Panc1 (cell line): ENCODE measurements around the gene GRIP1. TPM values are rescaled to one million over a fixed set of nuclear protein-coding genes. Genes with fewer than 3 reads are reported as not detected.

ENCODE experiments used
- ATAC-seq: fragments of 200-7000 bp; cut with Tn5 transposase; 2 replicates; pipeline ENCODE4 v1.9.1; 2020; ENCODE audit warnings: mild to moderate bottlenecking, moderate library complexity
- BruUV-seq: library from RNA; stranded (reverse); fragments of 400-500 nt; replicated peaks from 2 replicates; lab custom pipeline; 2021; lab: Mats Ljungman, UMichigan
- CTCF ChIA-PET: fragments of 300-600 bp; sonication (Branson Sonifier 250); formaldehyde crosslinking; loops from one replicate; lab custom pipeline; 2022; ENCODE audit warnings: antibody characterized with exemption; lab: Charles Lee
- POLR2A ChIA-PET: fragments of 300-600 bp; sonication (Branson Sonifier 250); formaldehyde crosslinking; loops from one replicate; lab custom pipeline; 2022; ENCODE audit warnings: antibody characterized with exemption; lab: Charles Lee
- DNase-seq: peaks from one replicate; pipeline ENCODE4 v3.0.0-alpha.2; 2010; ENCODE audit warnings: low read depth, low spot score
- H3K27ac ChIP-seq: 2 replicates; pipeline ENCODE4 v1.5.1; 2011; ENCODE audit warnings: mild to moderate bottlenecking, low read length, inconsistent platforms
- H3K27me3 ChIP-seq: fragments of 200-500 bp; sonication (Bioruptor generic); 2 replicates; pipeline ENCODE4 v1.6.0; 2014; ENCODE audit warnings: low read length, inconsistent platforms; ENCODE audit not compliant: control insufficient read depth, insufficient read depth
- H3K36me3 ChIP-seq: fragments of 200-500 bp; sonication (Bioruptor generic); 2 replicates; pipeline ENCODE4 v1.5.1; 2014; ENCODE audit warnings: inconsistent platforms, mild to moderate bottlenecking, low read length, moderate library complexity; ENCODE audit not compliant: control insufficient read depth, insufficient read depth
- H3K4me1 ChIP-seq: 2 replicates; pipeline ENCODE4 v1.5.1; 2011; ENCODE audit warnings: inconsistent platforms, mild to moderate bottlenecking, low read length, moderate library complexity; ENCODE audit not compliant: control insufficient read depth, insufficient read depth
- H3K4me3 ChIP-seq, 2 experiments: 2 replicates each; pipeline ENCODE4 v1.5.1; 2011 to 2012; ENCODE audit warnings: low read depth in 2 of 2, low read length in 2 of 2, mild to moderate bottlenecking in 2 of 2, inconsistent platforms in 1 of 2, moderate library complexity in 1 of 2
- H3K9me3 ChIP-seq: fragments of 200-500 bp; sonication (Bioruptor generic); 2 replicates; pipeline ENCODE4 v1.5.1; 2014; ENCODE audit warnings: low read depth, mild to moderate bottlenecking, inconsistent platforms, low read length, moderate library complexity; ENCODE audit not compliant: control insufficient read depth, insufficient read depth
- POLR2AphosphoS5 ChIP-seq: IDR thresholded peaks from 2 replicates; pipeline ENCODE4 v1.6.1; 2012; ENCODE audit warnings: mild to moderate bottlenecking, low read depth, low read length, moderate library complexity
- SIN3A ChIP-seq: IDR thresholded peaks from 2 replicates; pipeline ENCODE4 v1.6.1; 2012; ENCODE audit warnings: low read depth, mild to moderate bottlenecking, low read length, moderate library complexity, borderline replicate concordance; ENCODE audit not compliant: insufficient read depth
- TCF7L2 ChIP-seq: IDR thresholded peaks from 2 replicates; pipeline ENCODE4 v1.6.1; 2011; ENCODE audit warnings: mild to moderate bottlenecking, low read depth, low read length, inconsistent platforms
- in situ Hi-C: cut with HindIII; loops from 2 replicates; pipeline ENCODE4 v1.10.0; 2016; ENCODE audit warnings: low sequenced_read_pairs, low pct_unique_long_range_greater_than_20kb
- intact Hi-C: fragments of 100-400 bp; cut with micrococcal nuclease; formaldehyde crosslinking; loops from one replicate; pipeline ENCODE4 v1.10.0; 2022; ENCODE audit not compliant: unreplicated experiment
- total RNA-seq: library from RNA; stranded (reverse); gene quantifications from one replicate; pipeline ENCODE4 v1.2.1, GENCODE V29; 2021; ENCODE audit not compliant: unreplicated experiment
- TF ChIP-seq, protein P1 (sequence below): fragments of 450-650 bp; IDR thresholded peaks from 2 replicates; pipeline ENCODE4 v1.5.1; 2017; ENCODE audit warnings: mild to moderate bottlenecking
- TF ChIP-seq, protein P2 (sequence below), 2 experiments: IDR thresholded peaks; 2 replicates each; pipeline ENCODE4 v1.6.1; 2011 to 2012; ENCODE audit warnings: low read depth in 2 of 2, control low read depth in 1 of 2, low read length in 1 of 2, mild to moderate bottlenecking in 1 of 2, moderate library complexity in 1 of 2; ENCODE audit not compliant: insufficient read depth in 1 of 2

The GRIP1 gene
- total RNA-seq, 1 experiment from 2014 or later = 9.2 TPM

GRCh38 chr12:66329941-66330340 lies 348.9 kb downstream of the GRIP1 start:
- H3K27ac ChIP-seq = no peak overlapping the region
- in situ Hi-C loops (no loop called here), intact Hi-C loops (no loop called here)
- DNase-seq (no peak), ATAC-seq (no peak)
- no peaks in the 10 kb centered on the region for H3K27me3 ChIP-seq
- ChIA-PET CTCF (no interaction called here), POLR2A (no interaction called here)
- TF ChIP-seq TCF7L2 = no peak
- H3K9me3 ChIP-seq = no peaks in the 10 kb centered on the region
- H3K4me3 ChIP-seq = no peak overlapping the region
- BruUV-seq = no TSS peak
- H3K36me3 ChIP-seq = no peaks in the 10 kb centered on the region
- H3K4me1 ChIP-seq = no peaks in the 10 kb centered on the region

GRCh38 chr12:66323017-66323416 lies 355.9 kb downstream of the GRIP1 start:
- no TSS peak for BruUV-seq
- POLR2A ChIA-PET = no interaction called here
- intact Hi-C loops = no loop called here

DNA sequence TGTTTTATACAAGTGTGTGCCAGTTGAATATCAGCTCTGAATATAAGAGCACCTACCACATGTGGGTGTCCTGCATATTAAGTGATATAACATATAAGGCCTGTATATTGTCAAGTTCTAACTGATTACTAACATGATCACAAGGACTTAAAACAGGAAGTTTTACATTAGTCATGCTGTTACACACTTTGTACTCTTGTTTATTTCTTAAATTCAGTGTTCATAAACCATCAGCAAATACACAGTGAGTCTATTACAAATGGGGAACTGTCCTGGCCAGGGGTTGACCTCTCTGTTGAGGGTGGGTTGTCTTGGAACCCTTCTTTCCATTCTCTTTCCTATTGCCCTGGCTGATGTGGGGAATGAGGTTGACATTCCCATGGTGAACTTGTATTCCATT lies 357.4 kb downstream of the GRIP1 start:
- Histone ChIP-seq H3K27me3 (no peaks in the 10 kb centered on the region), H3K27ac (no peak overlapping the region), H3K9me3 (no peaks in the 10 kb centered on the region), H3K36me3 (no peaks in the 10 kb centered on the region; the same call in 1 of the 2 replicates), H3K4me3 (no peak overlapping the region), H3K4me1 (no peaks in the 10 kb centered on the region)
- in situ Hi-C loops (no loop called here), intact Hi-C loops (no loop called here)
- BruUV-seq = no TSS peak
- ChIA-PET POLR2A (no interaction called here), CTCF (no interaction called here)
- TF ChIP-seq, protein P1, sequence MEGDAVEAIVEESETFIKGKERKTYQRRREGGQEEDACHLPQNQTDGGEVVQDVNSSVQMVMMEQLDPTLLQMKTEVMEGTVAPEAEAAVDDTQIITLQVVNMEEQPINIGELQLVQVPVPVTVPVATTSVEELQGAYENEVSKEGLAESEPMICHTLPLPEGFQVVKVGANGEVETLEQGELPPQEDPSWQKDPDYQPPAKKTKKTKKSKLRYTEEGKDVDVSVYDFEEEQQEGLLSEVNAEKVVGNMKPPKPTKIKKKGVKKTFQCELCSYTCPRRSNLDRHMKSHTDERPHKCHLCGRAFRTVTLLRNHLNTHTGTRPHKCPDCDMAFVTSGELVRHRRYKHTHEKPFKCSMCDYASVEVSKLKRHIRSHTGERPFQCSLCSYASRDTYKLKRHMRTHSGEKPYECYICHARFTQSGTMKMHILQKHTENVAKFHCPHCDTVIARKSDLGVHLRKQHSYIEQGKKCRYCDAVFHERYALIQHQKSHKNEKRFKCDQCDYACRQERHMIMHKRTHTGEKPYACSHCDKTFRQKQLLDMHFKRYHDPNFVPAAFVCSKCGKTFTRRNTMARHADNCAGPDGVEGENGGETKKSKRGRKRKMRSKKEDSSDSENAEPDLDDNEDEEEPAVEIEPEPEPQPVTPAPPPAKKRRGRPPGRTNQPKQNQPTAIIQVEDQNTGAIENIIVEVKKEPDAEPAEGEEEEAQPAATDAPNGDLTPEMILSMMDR = no peak
- TF ChIP-seq POLR2AphosphoS5 (no peak), SIN3A (no peak), TCF7L2 (no peak)
- TF ChIP-seq, protein P2, sequence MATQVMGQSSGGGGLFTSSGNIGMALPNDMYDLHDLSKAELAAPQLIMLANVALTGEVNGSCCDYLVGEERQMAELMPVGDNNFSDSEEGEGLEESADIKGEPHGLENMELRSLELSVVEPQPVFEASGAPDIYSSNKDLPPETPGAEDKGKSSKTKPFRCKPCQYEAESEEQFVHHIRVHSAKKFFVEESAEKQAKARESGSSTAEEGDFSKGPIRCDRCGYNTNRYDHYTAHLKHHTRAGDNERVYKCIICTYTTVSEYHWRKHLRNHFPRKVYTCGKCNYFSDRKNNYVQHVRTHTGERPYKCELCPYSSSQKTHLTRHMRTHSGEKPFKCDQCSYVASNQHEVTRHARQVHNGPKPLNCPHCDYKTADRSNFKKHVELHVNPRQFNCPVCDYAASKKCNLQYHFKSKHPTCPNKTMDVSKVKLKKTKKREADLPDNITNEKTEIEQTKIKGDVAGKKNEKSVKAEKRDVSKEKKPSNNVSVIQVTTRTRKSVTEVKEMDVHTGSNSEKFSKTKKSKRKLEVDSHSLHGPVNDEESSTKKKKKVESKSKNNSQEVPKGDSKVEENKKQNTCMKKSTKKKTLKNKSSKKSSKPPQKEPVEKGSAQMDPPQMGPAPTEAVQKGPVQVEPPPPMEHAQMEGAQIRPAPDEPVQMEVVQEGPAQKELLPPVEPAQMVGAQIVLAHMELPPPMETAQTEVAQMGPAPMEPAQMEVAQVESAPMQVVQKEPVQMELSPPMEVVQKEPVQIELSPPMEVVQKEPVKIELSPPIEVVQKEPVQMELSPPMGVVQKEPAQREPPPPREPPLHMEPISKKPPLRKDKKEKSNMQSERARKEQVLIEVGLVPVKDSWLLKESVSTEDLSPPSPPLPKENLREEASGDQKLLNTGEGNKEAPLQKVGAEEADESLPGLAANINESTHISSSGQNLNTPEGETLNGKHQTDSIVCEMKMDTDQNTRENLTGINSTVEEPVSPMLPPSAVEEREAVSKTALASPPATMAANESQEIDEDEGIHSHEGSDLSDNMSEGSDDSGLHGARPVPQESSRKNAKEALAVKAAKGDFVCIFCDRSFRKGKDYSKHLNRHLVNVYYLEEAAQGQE (IDR thresholded peaks at IDR 0.05; ENCODE audit: insufficient read depth in 1 of 2, low read depth in 2 of 2, low read length in 1 of 2) = no peak
- ATAC-seq = no peak
- DNase-seq = no peak

More at GRCh38 chr12:66323017-66323416, 355.9 kb downstream of the GRIP1 start:
- Histone ChIP-seq H3K36me3 (no peaks in the 10 kb centered on the region; the same call in 1 of the 2 replicates), H3K27me3 (no peaks in the 10 kb centered on the region), H3K4me3 (no peak overlapping the region), H3K4me1 (no peaks in the 10 kb centered on the region), H3K27ac (no peak overlapping the region), H3K9me3 (no peaks in the 10 kb centered on the region)
- in situ Hi-C loops = no loop called here
- TF ChIP-seq, protein P1 = no peak
- TF ChIP-seq, protein P2 (IDR thresholded peaks at IDR 0.05; ENCODE audit: insufficient read depth in 1 of 2, low read depth in 2 of 2, low read length in 1 of 2) = no peak
- no peak for TF ChIP-seq SIN3A
- DNase-seq = no peak
- CTCF ChIA-PET = no interaction called here
- no peak for ATAC-seq
